ENCODE measurements around the gene C1RL. TPM values are rescaled to one million over a fixed set of nuclear protein-coding genes. Genes with fewer than 3 reads are reported as not detected.

Gene C1RL
- polyA plus RNA-seq, 2 of the 4 experiments (the other 2 are of a cell fraction), result 25.2 to 30.4 TPM

DNA sequence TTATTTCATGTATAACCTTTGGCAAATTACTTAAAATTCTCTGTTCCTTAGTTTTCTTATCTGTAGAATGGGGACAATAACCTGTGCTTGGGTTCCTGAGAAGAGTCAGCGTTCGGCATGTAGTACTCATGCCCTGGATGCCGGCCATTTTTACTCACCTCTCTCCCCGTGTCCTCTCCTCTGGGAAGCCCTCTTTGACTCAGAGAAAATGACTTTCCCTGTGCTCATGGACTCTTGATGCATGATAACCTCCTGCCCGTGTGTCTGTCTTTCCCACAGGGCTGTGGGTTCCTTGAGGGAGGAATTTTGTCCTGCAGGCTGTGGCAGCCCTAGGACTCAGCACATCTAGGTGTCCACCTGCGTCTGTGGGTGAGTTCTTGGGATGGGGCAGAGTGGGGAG, 5.8 kb upstream of the C1RL start:
- TF ChIP-seq RAD21 (conservative IDR thresholded peaks at IDR 0.05 in 1 of 2, IDR thresholded peaks at IDR 0.05 in 1 of 2) (no peak), NPAS2 (CRISPR knock-in tag; IDR thresholded peaks at IDR 0.05; ENCODE audit: borderline replicate concordance) (no peak), CBX8 (IDR thresholded peaks at IDR 0.05) (no peak), TFCP2L1 (CRISPR knock-in tag; IDR thresholded peaks at IDR 0.05) (no peak), ZC3H11A (IDR thresholded peaks at IDR 0.05) (no peak)
- TF ChIP-seq, protein P1, sequence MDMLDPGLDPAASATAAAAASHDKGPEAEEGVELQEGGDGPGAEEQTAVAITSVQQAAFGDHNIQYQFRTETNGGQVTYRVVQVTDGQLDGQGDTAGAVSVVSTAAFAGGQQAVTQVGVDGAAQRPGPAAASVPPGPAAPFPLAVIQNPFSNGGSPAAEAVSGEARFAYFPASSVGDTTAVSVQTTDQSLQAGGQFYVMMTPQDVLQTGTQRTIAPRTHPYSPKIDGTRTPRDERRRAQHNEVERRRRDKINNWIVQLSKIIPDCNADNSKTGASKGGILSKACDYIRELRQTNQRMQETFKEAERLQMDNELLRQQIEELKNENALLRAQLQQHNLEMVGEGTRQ (IDR thresholded peaks at IDR 0.05), result no peak
- TF ChIP-seq, protein P2, sequence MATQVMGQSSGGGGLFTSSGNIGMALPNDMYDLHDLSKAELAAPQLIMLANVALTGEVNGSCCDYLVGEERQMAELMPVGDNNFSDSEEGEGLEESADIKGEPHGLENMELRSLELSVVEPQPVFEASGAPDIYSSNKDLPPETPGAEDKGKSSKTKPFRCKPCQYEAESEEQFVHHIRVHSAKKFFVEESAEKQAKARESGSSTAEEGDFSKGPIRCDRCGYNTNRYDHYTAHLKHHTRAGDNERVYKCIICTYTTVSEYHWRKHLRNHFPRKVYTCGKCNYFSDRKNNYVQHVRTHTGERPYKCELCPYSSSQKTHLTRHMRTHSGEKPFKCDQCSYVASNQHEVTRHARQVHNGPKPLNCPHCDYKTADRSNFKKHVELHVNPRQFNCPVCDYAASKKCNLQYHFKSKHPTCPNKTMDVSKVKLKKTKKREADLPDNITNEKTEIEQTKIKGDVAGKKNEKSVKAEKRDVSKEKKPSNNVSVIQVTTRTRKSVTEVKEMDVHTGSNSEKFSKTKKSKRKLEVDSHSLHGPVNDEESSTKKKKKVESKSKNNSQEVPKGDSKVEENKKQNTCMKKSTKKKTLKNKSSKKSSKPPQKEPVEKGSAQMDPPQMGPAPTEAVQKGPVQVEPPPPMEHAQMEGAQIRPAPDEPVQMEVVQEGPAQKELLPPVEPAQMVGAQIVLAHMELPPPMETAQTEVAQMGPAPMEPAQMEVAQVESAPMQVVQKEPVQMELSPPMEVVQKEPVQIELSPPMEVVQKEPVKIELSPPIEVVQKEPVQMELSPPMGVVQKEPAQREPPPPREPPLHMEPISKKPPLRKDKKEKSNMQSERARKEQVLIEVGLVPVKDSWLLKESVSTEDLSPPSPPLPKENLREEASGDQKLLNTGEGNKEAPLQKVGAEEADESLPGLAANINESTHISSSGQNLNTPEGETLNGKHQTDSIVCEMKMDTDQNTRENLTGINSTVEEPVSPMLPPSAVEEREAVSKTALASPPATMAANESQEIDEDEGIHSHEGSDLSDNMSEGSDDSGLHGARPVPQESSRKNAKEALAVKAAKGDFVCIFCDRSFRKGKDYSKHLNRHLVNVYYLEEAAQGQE (IDR thresholded peaks at IDR 0.05), result no peak
- no peak for FAIRE-seq
- Histone ChIP-seq H3K4me1 (peaks cover 14% of the 10 kb centered on the region; the same call in 2 of the 3 replicates), H3K4me2 (no peak overlapping the region), H3K27ac (no peak overlapping the region), H3K9me3 (no peaks in the 10 kb centered on the region), H3K4me3 (no peak overlapping the region)
- DNase-seq (ENCODE audit: low read depth in 1 of 2, low spot score in 1 of 2), result no peak
- 82% methylated on average over 6 of the region's 6 CpGs for WGBS (ENCODE audit: missing lambda C conversion rate)
- ATAC-seq, result no peak
- CTCF ChIA-PET, result interaction anchor here (1.0 to 8.4 kb wide), 8 partner anchors 9 to 168 kb away, joined by 3 to 309 read pairs (median 4); partner anchors contain the start of gene C1S
- POLR2A ChIA-PET, result no interaction called here

DNA sequence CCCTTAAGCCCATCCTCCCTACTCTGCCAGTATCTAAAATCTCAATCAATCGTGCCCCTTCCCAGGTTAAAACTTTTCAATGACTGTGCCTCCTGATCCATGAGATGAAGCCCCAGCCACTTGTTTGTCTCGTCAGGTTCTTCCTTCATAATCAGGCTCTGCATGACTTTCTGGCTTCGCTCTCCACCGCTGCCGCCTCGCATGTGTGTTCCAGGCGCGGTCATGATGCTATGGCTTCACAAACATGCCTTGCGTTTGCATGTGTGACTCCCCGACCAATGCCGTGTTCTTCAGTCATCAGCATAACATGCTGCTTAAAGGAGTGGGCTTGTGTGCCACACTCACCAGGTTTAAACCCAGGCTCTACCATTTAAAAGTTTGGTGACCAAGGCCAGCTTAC, 5.0 kb upstream of the C1RL start:
- no peak for DNase-seq (ENCODE audit: low read depth in 1 of 2, low spot score in 1 of 2)
- TF ChIP-seq, protein P3, sequence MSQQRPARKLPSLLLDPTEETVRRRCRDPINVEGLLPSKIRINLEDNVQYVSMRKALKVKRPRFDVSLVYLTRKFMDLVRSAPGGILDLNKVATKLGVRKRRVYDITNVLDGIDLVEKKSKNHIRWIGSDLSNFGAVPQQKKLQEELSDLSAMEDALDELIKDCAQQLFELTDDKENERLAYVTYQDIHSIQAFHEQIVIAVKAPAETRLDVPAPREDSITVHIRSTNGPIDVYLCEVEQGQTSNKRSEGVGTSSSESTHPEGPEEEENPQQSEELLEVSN (IDR thresholded peaks at IDR 0.05; ENCODE audit: borderline replicate concordance, low read depth), result no peak
- TF ChIP-seq JUNB (IDR thresholded peaks at IDR 0.05) (no peak), CBX2 (IDR thresholded peaks at IDR 0.05; ENCODE audit: borderline replicate concordance, low read depth) (no peak), HDAC2 (IDR thresholded peaks at IDR 0.05) (no peak)
- TF ChIP-seq, protein P4, sequence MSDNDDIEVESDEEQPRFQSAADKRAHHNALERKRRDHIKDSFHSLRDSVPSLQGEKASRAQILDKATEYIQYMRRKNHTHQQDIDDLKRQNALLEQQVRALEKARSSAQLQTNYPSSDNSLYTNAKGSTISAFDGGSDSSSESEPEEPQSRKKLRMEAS (IDR thresholded peaks at IDR 0.05), result no peak
- H3K4me3 ChIP-seq, result no peak overlapping the region
- CTCF ChIA-PET, result interaction anchor here (0.6 to 8.4 kb wide), 40 partner anchors 9 to 245 kb away, joined by 3 to 309 read pairs (median 5); partner anchors contain the start of genes C12orf57, C1R, C1S and LPCAT3
- no peak for FAIRE-seq
- peaks cover 20% of the 10 kb centered on the region for H3K4me1 ChIP-seq
- POLR2A ChIA-PET, result no interaction called here
- H3K27ac ChIP-seq, result no peak overlapping the region
- H3K9me3 ChIP-seq, result no peaks in the 10 kb centered on the region
- H3K4me2 ChIP-seq, result no peak overlapping the region
- 83% methylated on average over 11 of the region's 11 CpGs for WGBS (ENCODE audit: missing lambda C conversion rate)
- ATAC-seq, result no peak

DNA sequence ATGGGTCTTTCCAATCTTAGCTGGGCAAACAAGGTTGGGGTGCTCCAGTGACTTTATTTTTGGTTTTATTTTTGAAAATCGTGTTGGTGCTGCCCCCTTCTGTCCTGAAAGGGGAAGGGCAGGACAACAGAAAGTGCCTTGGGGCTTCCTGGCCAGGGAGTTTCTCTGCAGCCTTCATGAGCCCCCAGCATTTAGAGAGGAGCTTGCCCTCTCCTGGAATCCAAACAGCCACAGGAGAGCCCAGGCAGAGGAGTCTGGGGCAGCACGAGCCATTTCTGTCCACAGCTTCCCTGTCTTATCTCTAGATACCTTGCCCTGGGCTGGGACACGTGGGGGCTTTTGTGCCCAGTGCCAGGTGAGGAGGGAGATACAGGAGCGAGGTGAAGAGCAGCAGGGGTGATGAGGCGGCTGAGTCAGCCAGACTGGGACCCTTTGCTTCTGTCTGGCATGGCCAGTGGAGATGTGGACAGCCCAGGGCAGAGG, 4.4 kb upstream of the C1RL start:
- Histone ChIP-seq H3K27ac (peak overlapping the region in 1 of 2 experiments; percentile 59; a peak in 2 of 6 replicates), H3K4me3 (no peak overlapping the region), H3K4me2 (no peak overlapping the region), H3K9me3 (no peaks in the 10 kb centered on the region), H3K4me1 (peaks cover 20% of the 10 kb centered on the region)
- peak; percentile 71 to 72 for TF ChIP-seq RAD21 (conservative IDR thresholded peaks at IDR 0.05 in 1 of 2, IDR thresholded peaks at IDR 0.05 in 1 of 2)
- TF ChIP-seq POLR2A (IDR thresholded peaks at IDR 0.05; ENCODE audit: low read length), result no peak
- TF ChIP-seq, protein P5, sequence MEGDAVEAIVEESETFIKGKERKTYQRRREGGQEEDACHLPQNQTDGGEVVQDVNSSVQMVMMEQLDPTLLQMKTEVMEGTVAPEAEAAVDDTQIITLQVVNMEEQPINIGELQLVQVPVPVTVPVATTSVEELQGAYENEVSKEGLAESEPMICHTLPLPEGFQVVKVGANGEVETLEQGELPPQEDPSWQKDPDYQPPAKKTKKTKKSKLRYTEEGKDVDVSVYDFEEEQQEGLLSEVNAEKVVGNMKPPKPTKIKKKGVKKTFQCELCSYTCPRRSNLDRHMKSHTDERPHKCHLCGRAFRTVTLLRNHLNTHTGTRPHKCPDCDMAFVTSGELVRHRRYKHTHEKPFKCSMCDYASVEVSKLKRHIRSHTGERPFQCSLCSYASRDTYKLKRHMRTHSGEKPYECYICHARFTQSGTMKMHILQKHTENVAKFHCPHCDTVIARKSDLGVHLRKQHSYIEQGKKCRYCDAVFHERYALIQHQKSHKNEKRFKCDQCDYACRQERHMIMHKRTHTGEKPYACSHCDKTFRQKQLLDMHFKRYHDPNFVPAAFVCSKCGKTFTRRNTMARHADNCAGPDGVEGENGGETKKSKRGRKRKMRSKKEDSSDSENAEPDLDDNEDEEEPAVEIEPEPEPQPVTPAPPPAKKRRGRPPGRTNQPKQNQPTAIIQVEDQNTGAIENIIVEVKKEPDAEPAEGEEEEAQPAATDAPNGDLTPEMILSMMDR (IDR thresholded peaks at IDR 0.05), result peak; percentile 85
- no peak for TF ChIP-seq EHF (CRISPR knock-in tag; IDR thresholded peaks at IDR 0.05)
- TF ChIP-seq NPAS2 (CRISPR knock-in tag; IDR thresholded peaks at IDR 0.05; ENCODE audit: borderline replicate concordance), result no peak
- peak; percentile 74 for TF ChIP-seq SMC3 (IDR thresholded peaks at IDR 0.05)
- TF ChIP-seq GATA3 (IDR thresholded peaks at IDR 0.05; ENCODE audit: borderline replicate concordance), result no peak
- WGBS (ENCODE audit: missing lambda C conversion rate), result 21% methylated on average over 5 of the region's 5 CpGs
- ATAC-seq (0 out of 6 replicates have a peak, but pooled peaks of 1 of the 2 experiments have one; percentile 3), DNase-seq (ENCODE audit: low read depth in 1 of 2, low spot score in 1 of 2) (peak; percentile 44 to 47), FAIRE-seq (no peak)
- ChIA-PET POLR2A (interaction anchor here (1.8 kb wide), 2 partner anchors 53 to 169 kb away, joined by 5 to 10 read pairs; partner anchors contain the start of genes C12orf57, C1S and RNU7-1), CTCF (interaction anchor here (0.6 to 8.4 kb wide), 46 partner anchors 9 to 529 kb away, joined by 3 to 309 read pairs (median 5); partner anchors contain the start of genes C12orf57, C1R, C1S and LPCAT3)
